ENCODE results near the gene CAPRIN2.

Gene CAPRIN2

DNA sequence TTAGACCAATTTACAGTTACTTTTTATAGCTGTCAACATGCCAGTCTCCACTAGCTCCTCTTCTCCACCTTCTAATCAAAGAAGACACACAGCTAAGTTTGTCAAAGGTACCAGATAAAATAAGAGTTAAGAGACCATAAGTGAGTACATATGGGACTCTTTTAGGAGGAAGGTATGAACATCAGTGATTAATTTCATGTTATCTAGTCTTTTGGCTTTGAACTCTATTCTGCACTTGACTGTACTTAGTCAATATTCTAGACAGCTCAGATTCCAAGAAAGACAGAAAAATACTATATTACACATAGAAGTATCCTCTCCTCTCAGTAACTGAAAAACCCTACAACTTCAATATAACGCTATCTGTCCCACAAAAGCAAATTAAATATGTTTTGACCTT lies 28.1 kb downstream of the CAPRIN2 start:
- H3K4me3 ChIP-seq (ENCODE audit: low read depth, low read length): no peak overlapping the region
- no peak for DNase-seq (ENCODE audit: low read depth)
- TF ChIP-seq, protein P1, sequence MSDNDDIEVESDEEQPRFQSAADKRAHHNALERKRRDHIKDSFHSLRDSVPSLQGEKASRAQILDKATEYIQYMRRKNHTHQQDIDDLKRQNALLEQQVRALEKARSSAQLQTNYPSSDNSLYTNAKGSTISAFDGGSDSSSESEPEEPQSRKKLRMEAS (IDR thresholded peaks at IDR 0.05; ENCODE audit: low read depth, low read length): no peak
- TF ChIP-seq MYC (IDR thresholded peaks at IDR 0.05; ENCODE audit: low read depth, low read length): no peak
- no peak for TF ChIP-seq POLR2A (IDR thresholded peaks at IDR 0.05; ENCODE audit: extremely low read depth, insufficient read length)
- TF ChIP-seq, protein P2, sequence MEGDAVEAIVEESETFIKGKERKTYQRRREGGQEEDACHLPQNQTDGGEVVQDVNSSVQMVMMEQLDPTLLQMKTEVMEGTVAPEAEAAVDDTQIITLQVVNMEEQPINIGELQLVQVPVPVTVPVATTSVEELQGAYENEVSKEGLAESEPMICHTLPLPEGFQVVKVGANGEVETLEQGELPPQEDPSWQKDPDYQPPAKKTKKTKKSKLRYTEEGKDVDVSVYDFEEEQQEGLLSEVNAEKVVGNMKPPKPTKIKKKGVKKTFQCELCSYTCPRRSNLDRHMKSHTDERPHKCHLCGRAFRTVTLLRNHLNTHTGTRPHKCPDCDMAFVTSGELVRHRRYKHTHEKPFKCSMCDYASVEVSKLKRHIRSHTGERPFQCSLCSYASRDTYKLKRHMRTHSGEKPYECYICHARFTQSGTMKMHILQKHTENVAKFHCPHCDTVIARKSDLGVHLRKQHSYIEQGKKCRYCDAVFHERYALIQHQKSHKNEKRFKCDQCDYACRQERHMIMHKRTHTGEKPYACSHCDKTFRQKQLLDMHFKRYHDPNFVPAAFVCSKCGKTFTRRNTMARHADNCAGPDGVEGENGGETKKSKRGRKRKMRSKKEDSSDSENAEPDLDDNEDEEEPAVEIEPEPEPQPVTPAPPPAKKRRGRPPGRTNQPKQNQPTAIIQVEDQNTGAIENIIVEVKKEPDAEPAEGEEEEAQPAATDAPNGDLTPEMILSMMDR (IDR thresholded peaks at IDR 0.05; ENCODE audit: low read depth, low read length): no peak

DNA sequence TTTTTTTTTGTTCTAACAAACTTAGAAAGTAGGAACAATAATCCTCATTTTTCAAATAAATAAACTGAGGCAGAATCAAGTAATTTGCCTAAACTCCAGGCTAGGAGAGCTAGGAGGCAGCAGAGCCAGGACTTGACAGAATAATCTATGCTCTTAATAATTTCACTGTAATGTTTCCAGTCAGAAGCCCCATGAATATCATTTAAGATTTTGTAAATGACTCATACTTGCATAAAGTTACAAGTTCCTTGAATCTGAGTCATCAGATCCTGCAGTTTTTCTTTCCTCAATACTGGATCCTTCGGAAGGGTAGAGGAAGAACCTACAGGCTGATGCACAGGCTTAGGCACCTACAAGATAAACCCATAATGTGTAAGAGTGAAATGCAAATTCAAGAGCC lies 29.0 kb downstream of the CAPRIN2 start:
- TF ChIP-seq POLR2A (IDR thresholded peaks at IDR 0.05; ENCODE audit: extremely low read depth, insufficient read length) (no peak), MYC (IDR thresholded peaks at IDR 0.05; ENCODE audit: low read depth, low read length) (no peak)
- TF ChIP-seq, protein P2 (IDR thresholded peaks at IDR 0.05; ENCODE audit: low read depth, low read length): no peak
- TF ChIP-seq, protein P1 (IDR thresholded peaks at IDR 0.05; ENCODE audit: low read depth, low read length): no peak
- no peak for DNase-seq (ENCODE audit: low read depth)
- H3K4me3 ChIP-seq (ENCODE audit: low read depth, low read length): no peak overlapping the region

DNA sequence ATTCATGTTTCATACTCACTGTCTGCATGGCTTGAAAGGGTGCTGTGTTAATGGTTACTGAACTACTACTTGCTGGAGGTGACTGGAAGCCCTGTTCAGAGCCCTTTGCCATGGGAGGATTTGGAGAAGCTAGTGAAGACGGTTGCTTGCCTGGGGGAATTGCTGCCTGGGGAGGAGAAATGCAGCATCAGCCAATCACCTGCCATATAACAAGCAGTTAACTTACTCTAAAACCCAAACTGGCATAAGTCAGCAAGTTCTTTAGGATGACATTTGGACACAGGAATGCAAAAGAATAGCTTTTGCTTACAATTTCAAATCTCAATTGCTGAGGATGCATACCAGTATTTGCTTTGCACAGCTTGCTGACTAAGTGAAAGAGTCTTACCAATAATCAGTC lies 35.7 kb downstream of the CAPRIN2 start:
- no peak for DNase-seq (ENCODE audit: low read depth)
- no peak overlapping the region for H3K4me3 ChIP-seq (ENCODE audit: low read depth, low read length)
- TF ChIP-seq, protein P1 (IDR thresholded peaks at IDR 0.05; ENCODE audit: low read depth, low read length): no peak
- TF ChIP-seq POLR2A (IDR thresholded peaks at IDR 0.05; ENCODE audit: extremely low read depth, insufficient read length): no peak
- TF ChIP-seq, protein P2 (IDR thresholded peaks at IDR 0.05; ENCODE audit: low read depth, low read length): no peak
- TF ChIP-seq MYC (IDR thresholded peaks at IDR 0.05; ENCODE audit: low read depth, low read length): no peak

DNA sequence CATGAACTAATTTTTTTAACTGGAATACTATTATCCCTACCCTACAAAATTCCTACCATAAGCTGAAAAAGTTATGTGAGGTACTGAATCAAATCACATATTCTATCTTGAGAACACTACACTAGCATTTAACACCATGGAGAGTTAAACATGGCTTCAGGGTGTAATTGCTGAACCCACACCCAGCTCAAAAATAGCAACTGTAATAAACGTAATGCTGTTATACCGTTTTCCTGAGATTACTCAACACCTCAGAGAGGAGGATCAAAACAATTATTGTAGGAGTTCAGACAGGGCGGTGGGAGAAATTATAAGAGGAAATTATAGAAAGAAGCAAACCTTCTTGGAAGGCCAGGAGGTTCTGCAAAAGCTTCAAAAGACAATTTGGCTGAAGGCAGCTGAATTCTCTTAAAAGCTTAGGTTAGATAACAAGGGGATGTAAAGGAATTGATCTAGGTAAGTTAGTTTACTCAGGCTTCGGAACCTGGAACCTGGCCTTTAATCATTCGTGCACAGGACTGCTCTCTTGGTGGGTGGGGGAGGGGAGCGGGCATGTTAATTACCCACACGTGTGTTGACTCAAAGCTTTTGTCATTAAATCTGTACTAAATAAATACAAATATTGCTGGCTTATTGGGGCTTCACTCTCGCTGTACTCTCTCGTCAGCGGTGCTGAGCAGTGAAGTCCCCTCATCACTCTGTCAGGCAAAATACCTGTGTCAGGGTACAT lies 47.0 kb downstream of the CAPRIN2 start:
- no peak overlapping the region for H3K4me3 ChIP-seq (ENCODE audit: low read depth, low read length)
- TF ChIP-seq MYC (IDR thresholded peaks at IDR 0.05; ENCODE audit: low read depth, low read length) (no peak), POLR2A (IDR thresholded peaks at IDR 0.05; ENCODE audit: extremely low read depth, insufficient read length) (no peak)
- TF ChIP-seq, protein P1 (IDR thresholded peaks at IDR 0.05; ENCODE audit: low read depth, low read length): no peak
- TF ChIP-seq, protein P2 (IDR thresholded peaks at IDR 0.05; ENCODE audit: low read depth, low read length): no peak

DNA sequence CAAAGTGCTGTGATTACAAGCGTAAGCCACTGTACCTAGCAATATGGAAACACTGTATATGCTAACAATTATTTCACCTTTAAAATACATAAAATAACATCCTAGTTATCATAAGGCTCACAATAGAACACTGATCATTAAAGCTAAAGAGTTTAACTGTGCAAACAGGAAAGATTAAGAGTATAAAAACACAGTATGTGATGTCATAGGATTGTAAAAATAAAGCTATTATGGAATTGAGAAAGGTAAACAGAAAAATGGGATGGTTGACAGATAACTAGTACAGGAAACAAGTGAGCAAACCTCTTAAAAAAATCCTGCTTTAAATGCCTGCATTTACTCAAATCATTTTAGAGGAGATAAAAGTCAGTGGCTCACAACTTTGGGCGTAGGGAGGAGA lies 48.3 kb downstream of the CAPRIN2 start:
- no peak for DNase-seq (ENCODE audit: low read depth)

More for the DNA sequence above, 47.0 kb downstream of the CAPRIN2 start:
- peak; percentile 48 for DNase-seq (ENCODE audit: low read depth)

More for the DNA sequence above, 48.3 kb downstream of the CAPRIN2 start:
- no peak overlapping the region for H3K4me3 ChIP-seq (ENCODE audit: low read depth, low read length)
- TF ChIP-seq MYC (IDR thresholded peaks at IDR 0.05; ENCODE audit: low read depth, low read length) (no peak), POLR2A (IDR thresholded peaks at IDR 0.05; ENCODE audit: extremely low read depth, insufficient read length) (no peak)
- TF ChIP-seq, protein P1 (IDR thresholded peaks at IDR 0.05; ENCODE audit: low read depth, low read length): no peak
- TF ChIP-seq, protein P2 (IDR thresholded peaks at IDR 0.05; ENCODE audit: low read depth, low read length): no peak
